HG03469 (cell line): ENCODE results near the gene KCNH8.

Experiments
- ATAC-seq: cut with Tn5 transposase; IDR thresholded peaks from one replicate; pipeline ENCODE4 v1.9.1; 2021; ENCODE audit warnings: mild to moderate bottlenecking, moderate library complexity, moderate number of reproducible peaks; ENCODE audit not compliant: unreplicated experiment

Gene KCNH8

GRCh38 chr3:19467761-19468160, 319.5 kb downstream of the KCNH8 start:
- ATAC-seq: no peak

- no peak for ATAC-seq
These were observed 322.8 kb downstream of the KCNH8 start for GRCh38 chr3:19471138-19471537.

GRCh38 chr3:19473971-19474580, 325.8 kb downstream of the KCNH8 start:
- ATAC-seq: no peak

GRCh38 chr3:19476281-19476680, 328.0 kb downstream of the KCNH8 start:
- no peak for ATAC-seq

GRCh38 chr3:19485267-19485666, 337.0 kb downstream of the KCNH8 start:
- no peak for ATAC-seq

- no peak for ATAC-seq
These were observed 339.1 kb downstream of the KCNH8 start for GRCh38 chr3:19487386-19487785.

- no peak for ATAC-seq
These were observed 340.6 kb downstream of the KCNH8 start for GRCh38 chr3:19488939-19489338.

GRCh38 chr3:19489936-19490335, 341.6 kb downstream of the KCNH8 start:
- ATAC-seq: no peak

GRCh38 chr3:19506171-19506570, 357.9 kb downstream of the KCNH8 start:
- no peak for ATAC-seq

GRCh38 chr3:19522305-19522704, 374.0 kb downstream of the KCNH8 start:
- ATAC-seq: no peak

GRCh38 chr3:19526071-19526470, 377.8 kb downstream of the KCNH8 start:
- no peak for ATAC-seq

GRCh38 chr3:19527746-19528145, 379.4 kb downstream of the KCNH8 start:
- ATAC-seq: no peak

- ATAC-seq: no peak
These were observed 383.1 kb downstream of the KCNH8 start for GRCh38 chr3:19531426-19531825.

GRCh38 chr3:19539518-19540392, 391.4 kb downstream of the KCNH8 start:
- ATAC-seq: peak; percentile 51

GRCh38 chr3:19540464-19540863, 392.2 kb downstream of the KCNH8 start:
- ATAC-seq: peak; percentile 26

GRCh38 chr3:19541284-19541683, 393.0 kb downstream of the KCNH8 start:
- no peak for ATAC-seq

- ATAC-seq: peak; percentile 33
These were observed 395.0 kb downstream of the KCNH8 start for GRCh38 chr3:19543212-19543841.

- no peak for ATAC-seq
These were observed 399.6 kb downstream of the KCNH8 start for GRCh38 chr3:19547665-19548464.

GRCh38 chr3:19559724-19560442, 411.6 kb downstream of the KCNH8 start:
- peak; percentile 95 for ATAC-seq

- ATAC-seq: no peak
These were observed 425.3 kb downstream of the KCNH8 start for GRCh38 chr3:19573644-19574043.
